ENCODE data around the gene SLC26A9.

- TF ChIP-seq CTCF (conservative IDR thresholded peaks at IDR 0.05) (no peak), EZH2 (IDR thresholded peaks at IDR 0.05; ENCODE audit: low read depth) (no peak)
Measured at GRCh38 chr1:205917466-205918238, 25.6 kb downstream of the SLC26A9 start.
